ENCODE data around the gene C11orf98. TPM values are rescaled to one million over a fixed set of nuclear protein-coding genes. Genes with fewer than 3 reads are reported as not detected.
"Not testable (repeated sequence)": the region's sequence is repeated elsewhere in the genome, so short reads cannot be mapped to it uniquely, and the experiment has no call there.

C11orf98 gene
- polyA plus RNA-seq, 3 donors: 56.8 to 59.1 (median 58.5) TPM

GRCh38 chr11:62694455-62695167, 29.6 kb upstream of the C11orf98 start:
- DNase-seq (ENCODE audit: extremely low read depth in 1 of 11, low read depth in 9 of 11, low spot score in 4 of 11): no peak

- not testable (repeated sequence) for DNase-seq (ENCODE audit: extremely low read depth in 1 of 11, low read depth in 9 of 11, low spot score in 4 of 11)
These were observed 28.6 kb upstream of the C11orf98 start for GRCh38 chr11:62693624-62694023.

GRCh38 chr11:62689421-62690183, 24.6 kb upstream of the C11orf98 start, which contains the start of gene LRRN4CL:
Gene LRRN4CL (minus strand): TSS chr11:62689530. CDS start chr11:62688508, 1,022 bp downstream.
- no peak for DNase-seq (ENCODE audit: extremely low read depth in 1 of 11, low read depth in 9 of 11, low spot score in 4 of 11)

GRCh38 chr11:62688491-62688890, 23.5 kb upstream of the C11orf98 start:
- no peak for DNase-seq (ENCODE audit: extremely low read depth in 1 of 11, low read depth in 9 of 11, low spot score in 4 of 11)

- no peak for DNase-seq (ENCODE audit: extremely low read depth in 1 of 11, low read depth in 9 of 11, low spot score in 4 of 11)
These were observed 22.7 kb upstream of the C11orf98 start for GRCh38 chr11:62687508-62688396.

GRCh38 chr11:62682518-62682917, 17.5 kb upstream of the C11orf98 start:
- DNase-seq (ENCODE audit: extremely low read depth in 1 of 11, low read depth in 9 of 11, low spot score in 4 of 11): no peak

GRCh38 chr11:62680825-62681240, 15.8 kb upstream of the C11orf98 start:
- no peak for DNase-seq (ENCODE audit: extremely low read depth in 1 of 11, low read depth in 9 of 11, low spot score in 4 of 11)

- peak in 8 of 11 donors; percentile 75 to 85 (median 80) for DNase-seq (ENCODE audit: extremely low read depth in 1 of 11, low read depth in 9 of 11, low spot score in 4 of 11)
These were observed 14.0 kb upstream of the C11orf98 start, which contains the start of gene UBXN1 for GRCh38 chr11:62678770-62679696. Gene UBXN1 (minus strand): TSS chr11:62679073. CDS start chr11:62678923, 150 bp downstream.

- no peak for DNase-seq (ENCODE audit: extremely low read depth in 1 of 11, low read depth in 9 of 11, low spot score in 4 of 11)
These were observed 13.4 kb upstream of the C11orf98 start for GRCh38 chr11:62678433-62678769.

GRCh38 chr11:62677714-62678113, 12.7 kb upstream of the C11orf98 start:
- DNase-seq (ENCODE audit: extremely low read depth in 1 of 11, low read depth in 9 of 11, low spot score in 4 of 11): no peak

GRCh38 chr11:62677156-62677555, 12.1 kb upstream of the C11orf98 start:
- no peak for DNase-seq (ENCODE audit: extremely low read depth in 1 of 11, low read depth in 9 of 11, low spot score in 4 of 11)

GRCh38 chr11:62676698-62677097, 11.7 kb upstream of the C11orf98 start:
- no peak for DNase-seq (ENCODE audit: extremely low read depth in 1 of 11, low read depth in 9 of 11, low spot score in 4 of 11)

- DNase-seq (ENCODE audit: extremely low read depth in 1 of 11, low read depth in 9 of 11, low spot score in 4 of 11): not testable (repeated sequence)
These were observed 10.4 kb upstream of the C11orf98 start for GRCh38 chr11:62675415-62675814.

- no peak for DNase-seq (ENCODE audit: extremely low read depth in 1 of 11, low read depth in 9 of 11, low spot score in 4 of 11)
These were observed 8.2 kb upstream of the C11orf98 start for GRCh38 chr11:62673196-62673525.

GRCh38 chr11:62671608-62672389, 6.8 kb upstream of the C11orf98 start, which contains the start of the genes LBHD1 and UQCC3:
Gene LBHD1 (minus strand): TSS chr11:62672267. CDS start chr11:62670031, 2,236 bp downstream.
Gene UQCC3 (plus strand): TSS chr11:62671673. CDS start chr11:62671746, 73 bp downstream.
- DNase-seq (ENCODE audit: extremely low read depth in 1 of 11, low read depth in 9 of 11, low spot score in 4 of 11): peak in 6 of 11 donors; percentile 76 to 84 (median 79)

- DNase-seq (ENCODE audit: extremely low read depth in 1 of 11, low read depth in 9 of 11, low spot score in 4 of 11): no peak
These were observed 6.2 kb upstream of the C11orf98 start for GRCh38 chr11:62671236-62671607.

GRCh38 chr11:62669420-62670161, 4.6 kb upstream of the C11orf98 start:
- no peak for DNase-seq (ENCODE audit: extremely low read depth in 1 of 11, low read depth in 9 of 11, low spot score in 4 of 11)
